Erythroblast (primary cell): ENCODE results near the gene F8A2.
"Not testable (repeated sequence)": the region's sequence is repeated elsewhere in the genome, so short reads cannot be mapped to it uniquely, and the experiment has no call there.

Experiments used
- GATA1 ChIP-seq: IDR thresholded peaks from 2 replicates; pipeline ENCODE4 v1.6.1; 2011; ENCODE audit warnings: low read depth, mild to moderate bottlenecking, control low read depth, low read length, moderate library complexity
- POLR2A ChIP-seq: IDR thresholded peaks from 2 replicates; pipeline ENCODE4 v1.6.1; 2011; ENCODE audit warnings: mild to moderate bottlenecking, low read length

- not testable (repeated sequence) for TF ChIP-seq POLR2A, GATA1
Observed at GRCh38 chrX:155349448-155349847, 32.4 kb upstream of the F8A2 start.
